Naive thymus-derived CD8-positive, alpha-beta T cell (primary cell): ENCODE measurements around the gene POU2F3. TPM values are rescaled to one million over a fixed set of nuclear protein-coding genes. Genes with fewer than 3 reads are reported as not detected.
A peak's percentile ranks its signal among the peaks of the same experiment; 100 is the strongest.

Experiments used
- ATAC-seq, 2 donors: fragments of 150-1000 bp; cut with Tn5 transposase in 1 of 2; sonication (Bioruptor Pico), chemical (Tn5 transposase) in 1 of 2; 1 replicate in 1 of 2; 2 replicates in 1 of 2; pipeline ENCODE4 v1.10.0; 2021; ENCODE audit warnings: mild to moderate bottlenecking in 2 of 2, moderate library complexity in 2 of 2
- POLR2A ChIA-PET: fragments of 350-600 bp; sonication (Branson Sonifier 250); formaldehyde crosslinking; loops from one replicate; lab custom pipeline; 2021; ENCODE audit warnings: antibody characterized with exemption; lab: Charles Lee
- DNase-seq, 10 donors: peaks; one replicate each; pipeline versions ENCODE4 v3.0.0 to v3.0.0-alpha.2; 2020 to 2022
- H3K27ac Mint-ChIP-seq, 10 donors: one replicate each; pipeline ENCODE4 v1.8.0; 2020 to 2022; ENCODE audit warnings: mild to moderate bottlenecking in 10 of 10, mixed read lengths in 10 of 10, moderate library complexity in 4 of 10, inconsistent platforms in 1 of 10
- H3K27me3 Mint-ChIP-seq, 5 donors: one replicate each; pipeline ENCODE4 v1.8.0; 2021 to 2022; ENCODE audit warnings: mixed read lengths in 5 of 5
- H3K36me3 Mint-ChIP-seq, 3 donors: one replicate each; pipeline ENCODE4 v1.8.0; 2020 to 2022; ENCODE audit warnings: mixed read lengths in 3 of 3, mild to moderate bottlenecking in 2 of 3, inconsistent platforms in 1 of 3
- H3K4me1 Mint-ChIP-seq, 4 donors: one replicate each; pipeline ENCODE4 v1.8.0; 2021 to 2022; ENCODE audit warnings: mixed read lengths in 4 of 4
- H3K4me3 Mint-ChIP-seq, 10 donors: one replicate each; pipeline ENCODE4 v1.8.0; 2020 to 2022; ENCODE audit warnings: mild to moderate bottlenecking in 10 of 10, mixed read lengths in 10 of 10, moderate library complexity in 6 of 10, inconsistent platforms in 1 of 10
- H3K9me3 Mint-ChIP-seq, 9 donors: one replicate each; pipeline ENCODE4 v1.8.0; 2020 to 2022; ENCODE audit warnings: mixed read lengths in 9 of 9, mild to moderate bottlenecking in 3 of 9, inconsistent platforms in 1 of 9, moderate library complexity in 1 of 9
- polyA plus RNA-seq, 3 donors: library from polyadenylated mRNA; unstranded; fragments of 300-500 nt; fragmentation: Illumina TruSeq; gene quantifications; one replicate each; pipeline ENCODE4 v1.2.3, GENCODE V29; 2021
- total RNA-seq, 8 experiments: library from RNA in 2 of 8; stranded (reverse) in 2 of 8; gene quantifications; one replicate each; pipeline ENCODE4 v1.2.3 and lab custom pipeline; 2021 to 2026

Gene POU2F3
- total and polyA plus RNA-seq, 5 experiments from 2014 or later, result 0.11 TPM; not detected in 4

- Mint-ChIP-seq H3K27ac (no peak overlapping the region), H3K9me3 (no peaks in the 10 kb centered on the region), H3K27me3 (peaks cover 4 to 34% (median 33%) of the 10 kb centered on the region in 5 donors), H3K36me3 (no peaks in the 10 kb centered on the region), H3K4me3 (no peak overlapping the region), H3K4me1 (no peaks in the 10 kb centered on the region)
- POLR2A ChIA-PET, result no interaction called here
- DNase-seq, result no peak
- ATAC-seq, result no peak
Observed at GRCh38 chr11:120290956-120291355, 51.0 kb downstream of the POU2F3 start.

GRCh38 chr11:120293038-120293800, 53.3 kb downstream of the POU2F3 start:
- H3K4me3 Mint-ChIP-seq, result no peak overlapping the region
- DNase-seq, result no peak
- no peak for ATAC-seq
- POLR2A ChIA-PET, result no interaction called here
- H3K4me1 Mint-ChIP-seq, result no peaks in the 10 kb centered on the region
- no peaks in the 10 kb centered on the region for H3K9me3 Mint-ChIP-seq
- H3K36me3 Mint-ChIP-seq, result no peaks in the 10 kb centered on the region
- H3K27me3 Mint-ChIP-seq, result peaks cover 5 to 49% (median 37%) of the 10 kb centered on the region in 5 donors
- H3K27ac Mint-ChIP-seq, result no peak overlapping the region

DNA sequence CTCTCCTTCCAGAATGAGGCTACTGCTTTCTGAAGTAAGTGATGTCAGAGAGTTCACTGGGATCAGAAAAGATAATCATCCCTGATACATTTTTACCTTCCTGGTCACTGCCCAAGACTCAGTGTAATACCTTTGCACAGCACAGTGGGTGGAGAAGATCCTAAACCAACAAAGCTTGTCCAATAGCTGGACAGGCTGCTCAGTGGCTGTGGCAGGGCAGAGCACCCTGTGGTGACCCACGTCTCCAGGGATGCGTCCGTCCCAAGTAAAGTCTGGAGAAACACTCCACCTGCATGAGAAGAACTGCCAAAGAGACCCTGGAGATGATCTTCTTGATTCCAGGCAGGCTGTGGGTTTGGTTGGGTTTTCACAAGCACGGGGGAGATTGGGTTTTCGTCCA, 54.2 kb downstream of the POU2F3 start:
- POLR2A ChIA-PET, result no interaction called here
- Mint-ChIP-seq H3K9me3 (no peaks in the 10 kb centered on the region), H3K36me3 (no peaks in the 10 kb centered on the region), H3K27ac (no peak overlapping the region), H3K4me3 (no peak overlapping the region), H3K27me3 (peaks cover 8 to 52% (median 41%) of the 10 kb centered on the region in 5 donors), H3K4me1 (no peaks in the 10 kb centered on the region)
- DNase-seq (no peak), ATAC-seq (no peak)

- no peaks in the 10 kb centered on the region for H3K36me3 Mint-ChIP-seq
- H3K4me3 Mint-ChIP-seq, result no peak overlapping the region
- H3K27ac Mint-ChIP-seq, result no peak overlapping the region
- peaks cover 8 to 52% (median 44%) of the 10 kb centered on the region in 5 donors for H3K27me3 Mint-ChIP-seq
- DNase-seq, result no peak
- H3K9me3 Mint-ChIP-seq, result no peaks in the 10 kb centered on the region
- POLR2A ChIA-PET, result no interaction called here
- ATAC-seq, result no peak
- H3K4me1 Mint-ChIP-seq, result no peaks in the 10 kb centered on the region
Observed at GRCh38 chr11:120295099-120295498, 55.2 kb downstream of the POU2F3 start.

DNA sequence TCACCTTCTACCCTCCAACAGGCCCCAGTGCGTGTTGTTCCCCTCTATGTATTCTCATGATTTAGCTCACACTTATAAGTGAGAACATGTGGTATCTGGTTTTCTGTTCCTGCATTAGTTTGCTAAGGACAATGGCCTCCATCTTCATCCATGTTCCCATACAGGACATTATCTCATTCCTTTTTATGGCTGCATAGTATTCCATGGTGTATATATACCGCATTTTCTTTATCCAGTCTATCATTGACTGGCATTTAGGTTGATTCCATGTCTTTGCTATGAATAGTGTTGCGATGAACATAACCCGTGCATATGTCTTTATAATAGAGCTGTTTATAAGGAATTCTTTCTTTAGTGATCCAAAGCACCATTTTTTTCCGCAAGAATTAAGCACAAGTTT, 56.6 kb downstream of the POU2F3 start:
- H3K4me3 Mint-ChIP-seq, result no peak overlapping the region
- ATAC-seq (no peak), DNase-seq (no peak)
- POLR2A ChIA-PET, result no interaction called here
- no peaks in the 10 kb centered on the region for H3K36me3 Mint-ChIP-seq
- no peaks in the 10 kb centered on the region for H3K9me3 Mint-ChIP-seq
- no peak overlapping the region for H3K27ac Mint-ChIP-seq
- no peaks in the 10 kb centered on the region for H3K4me1 Mint-ChIP-seq
- peaks cover 8 to 52% (median 50%) of the 10 kb centered on the region in 5 donors for H3K27me3 Mint-ChIP-seq

DNA sequence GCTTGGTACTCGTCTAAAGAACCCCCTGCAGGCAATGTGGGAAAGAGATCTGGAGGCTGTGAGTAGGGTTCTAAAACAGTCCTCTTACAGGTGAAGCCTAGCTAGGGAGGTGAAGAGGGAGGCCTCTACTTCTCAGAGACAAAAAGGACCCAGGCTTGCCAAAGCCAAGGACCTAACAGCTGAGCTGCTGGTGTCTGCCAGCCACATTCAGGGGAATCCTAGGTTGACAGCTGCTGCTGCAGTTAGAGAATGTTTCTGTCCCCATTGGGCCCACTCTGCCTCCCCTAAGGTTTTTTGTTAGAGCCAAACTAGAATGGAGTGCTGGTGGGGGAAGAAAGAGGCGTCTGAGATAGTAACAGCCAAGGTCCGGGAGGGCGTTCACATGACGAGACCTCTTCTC, 58.5 kb downstream of the POU2F3 start:
- DNase-seq (no peak), ATAC-seq (no peak)
- no peak overlapping the region for H3K27ac Mint-ChIP-seq
- H3K4me3 Mint-ChIP-seq, result no peak overlapping the region
- POLR2A ChIA-PET, result no interaction called here
- H3K4me1 Mint-ChIP-seq, result no peaks in the 10 kb centered on the region
- no peaks in the 10 kb centered on the region for H3K9me3 Mint-ChIP-seq
- peaks cover 4 to 61% (median 43%) of the 10 kb centered on the region in 5 donors for H3K27me3 Mint-ChIP-seq
- H3K36me3 Mint-ChIP-seq, result no peaks in the 10 kb centered on the region

DNA sequence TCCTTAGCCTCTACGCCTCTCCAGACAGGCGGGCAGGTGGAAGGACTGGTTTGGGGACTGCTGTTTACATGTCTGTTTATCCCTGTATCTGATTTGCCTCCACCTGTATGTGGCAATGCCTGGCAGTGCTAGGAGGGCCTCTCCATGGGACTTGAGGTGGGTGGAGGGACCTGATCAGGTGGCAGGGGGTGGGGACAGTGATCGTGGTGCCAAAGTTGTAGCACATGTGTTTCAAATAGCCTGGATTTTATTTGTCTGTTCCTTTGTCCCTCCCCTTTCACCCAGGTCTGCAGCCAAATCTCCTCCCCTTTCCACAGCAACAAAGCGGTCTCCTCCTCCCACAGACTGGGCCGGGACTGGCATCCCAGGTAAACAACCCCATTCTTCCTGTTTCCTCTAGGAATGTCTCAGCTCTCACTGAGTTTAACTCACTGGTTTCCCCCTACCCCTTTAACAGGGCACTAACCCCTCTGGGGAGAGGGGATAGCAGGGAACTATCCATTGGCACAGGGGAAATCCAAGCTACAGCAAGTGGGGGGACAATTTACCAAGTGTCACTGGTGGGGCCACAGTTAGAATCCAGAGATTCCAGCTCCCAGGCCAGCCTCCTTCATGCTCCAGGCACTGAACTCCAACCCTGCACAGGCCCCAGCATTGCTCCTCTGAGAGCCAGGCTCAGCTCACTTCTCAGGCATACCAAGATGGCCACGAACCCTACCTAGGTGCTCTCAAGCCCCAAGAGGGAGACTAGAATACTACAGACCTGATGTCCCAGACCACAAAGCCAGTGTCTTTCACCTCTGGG, 62.3 kb downstream of the POU2F3 start:
- H3K4me1 Mint-ChIP-seq, result peaks cover 0 to 2% (median 0%) of the 10 kb centered on the region in 4 donors
- DNase-seq, result no peak
- H3K4me3 Mint-ChIP-seq, result no peak overlapping the region
- no peak for ATAC-seq
- H3K27ac Mint-ChIP-seq, result no peak overlapping the region
- H3K9me3 Mint-ChIP-seq, result no peaks in the 10 kb centered on the region
- H3K27me3 Mint-ChIP-seq, result peaks cover 4 to 60% (median 28%) of the 10 kb centered on the region in 5 donors
- no peaks in the 10 kb centered on the region for H3K36me3 Mint-ChIP-seq
- POLR2A ChIA-PET, result no interaction called here

GRCh38 chr11:120303004-120303637, 63.2 kb downstream of the POU2F3 start:
- Mint-ChIP-seq H3K4me3 (no peak overlapping the region), H3K27me3 (peaks cover 4 to 51% (median 24%) of the 10 kb centered on the region in 5 donors), H3K4me1 (peaks cover 0 to 2% (median 0%) of the 10 kb centered on the region in 4 donors), H3K9me3 (no peaks in the 10 kb centered on the region), H3K27ac (peak overlapping the region in 1 of 10 donors; percentile 7), H3K36me3 (no peaks in the 10 kb centered on the region)
- peak; percentile 60 to 82 for ATAC-seq
- POLR2A ChIA-PET, result no interaction called here
- peak in 9 of 10 donors; percentile 28 to 74 (median 46) for DNase-seq

GRCh38 chr11:120304526-120304925, 64.6 kb downstream of the POU2F3 start:
- Mint-ChIP-seq H3K36me3 (no peaks in the 10 kb centered on the region), H3K27me3 (peaks cover 1 to 42% (median 20%) of the 10 kb centered on the region in 5 donors), H3K27ac (no peak overlapping the region), H3K9me3 (no peaks in the 10 kb centered on the region), H3K4me3 (no peak overlapping the region), H3K4me1 (peaks cover 0 to 2% (median 0%) of the 10 kb centered on the region in 4 donors)
- POLR2A ChIA-PET, result no interaction called here
- no peak for DNase-seq
- ATAC-seq, result no peak

DNA sequence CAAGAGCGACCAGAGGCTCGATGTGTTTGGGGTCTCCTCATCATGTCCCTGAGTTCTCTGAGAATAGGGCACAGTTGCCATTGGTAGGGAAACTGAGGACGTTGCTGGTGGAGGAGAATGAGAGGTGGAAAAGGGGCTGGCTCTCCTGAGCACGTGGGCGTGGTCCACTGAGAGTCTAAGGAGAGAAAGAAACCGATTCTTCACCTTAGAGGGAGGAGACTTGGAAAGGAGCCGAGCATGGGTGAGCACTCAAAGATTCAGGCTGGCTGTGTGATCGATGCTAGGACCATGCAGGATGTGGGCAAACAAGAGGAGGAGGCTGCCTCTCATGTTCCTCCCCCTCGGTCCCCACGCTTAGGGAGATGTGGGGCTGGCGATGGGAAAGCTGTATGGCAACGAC, 65.3 kb downstream of the POU2F3 start:
- DNase-seq (no peak), ATAC-seq (no peak)
- Mint-ChIP-seq H3K4me3 (no peak overlapping the region), H3K27ac (no peak overlapping the region), H3K36me3 (no peaks in the 10 kb centered on the region), H3K27me3 (peaks cover 1 to 42% (median 18%) of the 10 kb centered on the region in 5 donors), H3K9me3 (no peaks in the 10 kb centered on the region), H3K4me1 (peaks cover 0 to 2% (median 0%) of the 10 kb centered on the region in 4 donors)
- POLR2A ChIA-PET, result no interaction called here

DNA sequence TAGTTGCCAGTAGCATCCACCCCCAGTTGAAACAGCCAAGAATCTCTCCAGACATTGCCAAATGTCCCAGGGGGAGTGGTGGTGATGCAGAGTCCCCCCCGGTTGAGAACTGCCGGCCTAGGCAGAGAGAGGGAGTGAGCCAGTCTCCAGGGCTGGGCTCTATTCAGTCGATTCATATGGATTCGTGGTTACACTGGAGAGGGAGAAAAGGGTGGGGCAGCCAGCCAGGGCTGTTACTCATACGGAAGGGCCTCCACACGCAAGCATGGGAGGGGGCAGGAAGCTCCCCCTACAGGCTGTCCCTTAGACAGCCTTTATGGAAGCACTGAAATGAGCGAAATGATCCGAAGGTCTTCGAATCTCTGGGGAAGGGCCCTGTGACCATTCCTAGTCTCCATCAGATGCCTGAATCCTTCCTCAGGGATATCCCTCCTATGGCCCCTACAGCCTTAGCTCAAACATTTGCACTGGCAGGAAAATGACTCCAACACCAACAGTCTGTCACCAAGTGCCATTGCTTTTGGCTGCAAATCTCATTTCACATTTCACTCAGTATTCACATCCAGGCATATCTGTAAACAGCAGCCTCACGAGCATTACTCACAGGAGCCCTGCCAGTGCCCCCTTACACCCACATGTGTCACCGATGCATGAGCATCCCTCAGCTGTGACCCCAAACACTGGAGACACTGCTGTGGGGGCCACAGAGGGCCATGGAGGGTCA, 66.7 kb downstream of the POU2F3 start:
- H3K4me3 Mint-ChIP-seq, result no peak overlapping the region
- H3K9me3 Mint-ChIP-seq, result no peaks in the 10 kb centered on the region
- no peaks in the 10 kb centered on the region for H3K36me3 Mint-ChIP-seq
- H3K27me3 Mint-ChIP-seq, result peaks cover 1 to 41% (median 15%) of the 10 kb centered on the region in 5 donors
- peaks cover 0 to 2% (median 0%) of the 10 kb centered on the region in 4 donors for H3K4me1 Mint-ChIP-seq
- ATAC-seq, result no peak
- no peak overlapping the region for H3K27ac Mint-ChIP-seq
- DNase-seq, result no peak
- POLR2A ChIA-PET, result no interaction called here

DNA sequence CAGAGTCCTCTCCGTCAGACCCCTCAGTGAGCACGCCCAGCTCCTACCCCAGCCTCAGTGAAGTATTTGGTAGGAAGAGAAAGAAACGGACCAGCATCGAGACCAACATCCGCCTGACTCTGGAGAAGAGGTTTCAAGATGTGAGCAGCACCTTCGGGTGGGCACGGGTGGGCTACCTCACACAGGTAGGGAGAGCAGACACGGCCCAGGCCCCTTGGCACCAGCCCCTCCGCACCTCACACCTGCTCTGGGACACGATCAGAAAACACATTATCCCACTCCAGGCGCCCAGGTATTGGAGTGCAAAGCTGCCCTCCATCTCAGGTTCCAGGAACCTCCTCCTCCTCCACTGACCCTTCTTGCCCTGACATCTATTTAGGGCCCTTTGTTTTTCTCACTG, 67.5 kb downstream of the POU2F3 start:
- no peak for ATAC-seq
- Mint-ChIP-seq H3K27me3 (peaks cover 3 to 33% (median 12%) of the 10 kb centered on the region in 5 donors), H3K27ac (no peak overlapping the region), H3K36me3 (no peaks in the 10 kb centered on the region), H3K9me3 (no peaks in the 10 kb centered on the region), H3K4me3 (no peak overlapping the region), H3K4me1 (peaks cover 0 to 2% (median 0%) of the 10 kb centered on the region in 4 donors)
- no peak for DNase-seq
- POLR2A ChIA-PET, result no interaction called here
